HepG2 (cell line): ENCODE data around the gene DNAAF3. TPM values are rescaled to one million over a fixed set of nuclear protein-coding genes. Genes with fewer than 3 reads are reported as not detected.

ENCODE experiments used
- ATAC-seq: fragments of 200-7000 bp; cut with Tn5 transposase; 3 replicates; pipeline ENCODE4 v1.9.1; 2020; ENCODE audit warnings: mild to moderate bottlenecking, moderate library complexity
- BruUV-seq: library from RNA; stranded (reverse); fragments of 400-500 nt; replicated peaks from 2 replicates; lab custom pipeline; 2021; lab: Mats Ljungman, UMichigan
- CTCF ChIA-PET: fragments of 300-600 bp; formaldehyde crosslinking; extraction: SDS; loops from one replicate; lab custom pipeline; 2021; ENCODE audit warnings: low total read pairs, inconsistent platforms, low intra/inter-chr PET ratio; lab: Yijun Ruan, JAX
- POLR2A ChIA-PET: fragments of 350-600 bp; sonication (Branson Sonifier 250); formaldehyde crosslinking; loops from one replicate; lab custom pipeline; 2020; ENCODE audit warnings: antibody characterized with exemption, inconsistent platforms; lab: Yijun Ruan, JAX
- DNase-seq: peaks from one replicate; pipeline ENCODE4 v3.0.0-alpha.2; 2015; ENCODE audit warnings: low spot score
- FAIRE-seq: peaks from 3 replicates; lab custom pipeline; 2011; peaks lifted over from hg19 to GRCh38; lab: Jason Lieb, UNC
- H2AFZ ChIP-seq: one replicate; pipeline ENCODE4 v1.6.1; 2011; ENCODE audit warnings: low read length, inconsistent platforms
- H3K27ac ChIP-seq: fragments of 300-600 bp; 3 replicates; pipeline ENCODE4 v1.8.0; 2011; ENCODE audit warnings: mixed run types, mild to moderate bottlenecking, mixed read lengths, low read length, inconsistent platforms; ENCODE audit not compliant: insufficient read depth; ENCODE audit errors: extremely low read length
- H3K27me3 ChIP-seq, 2 experiments: fragments of 200-600 bp in 1 of 2; 2 replicates in 1 of 2; 3 replicates in 1 of 2; pipeline versions ENCODE4 v1.6.0 to v1.8.0; 2011; ENCODE audit warnings: low read length in 2 of 2, mild to moderate bottlenecking in 2 of 2, moderate library complexity in 2 of 2, inconsistent platforms in 1 of 2; ENCODE audit not compliant: insufficient read depth in 2 of 2, control insufficient read depth in 1 of 2
- H3K36me3 ChIP-seq, 2 experiments: fragments of 200-600 bp in 1 of 2; replicated peaks in 1 of 2; 2 replicates in 1 of 2; 3 replicates in 1 of 2; pipeline versions ENCODE4 v1.5.1 to v1.8.0; 2011; ENCODE audit warnings: low read length in 2 of 2, inconsistent platforms in 1 of 2; ENCODE audit not compliant: insufficient read depth in 2 of 2, control insufficient read depth in 1 of 2
- H3K4me1 ChIP-seq: 2 replicates; pipeline ENCODE4 v1.5.1; 2012; ENCODE audit warnings: low read length, inconsistent platforms; ENCODE audit not compliant: insufficient read depth
- H3K4me2 ChIP-seq: 2 replicates; pipeline ENCODE4 v1.6.0; 2011; ENCODE audit warnings: low read depth, low read length, inconsistent platforms
- H3K4me3 ChIP-seq, 3 experiments: fragments of 200-600 bp in 1 of 3; sonication (generic), shearing (Covaris generic) in 1 of 3; replicated peaks in 1 of 3; 2 replicates each; pipeline ENCODE4 v1.5.1; 2011 to 2016; ENCODE audit warnings: low read length in 3 of 3, inconsistent platforms in 2 of 3, low read depth in 2 of 3, mild to moderate bottlenecking in 2 of 3, control low read depth in 1 of 3, mixed read lengths in 1 of 3; ENCODE audit not compliant: insufficient read depth in 1 of 3
- H3K79me2 ChIP-seq: one replicate; pipeline ENCODE4 v1.6.1; 2011; ENCODE audit warnings: low read length, inconsistent platforms; ENCODE audit not compliant: insufficient read depth
- H3K9ac ChIP-seq: 2 replicates; pipeline ENCODE4 v1.6.0; 2011; ENCODE audit warnings: mild to moderate bottlenecking, low read depth, low read length, inconsistent platforms; ENCODE audit not compliant: insufficient read depth
- H3K9me3 ChIP-seq: 2 replicates; pipeline ENCODE4 v1.5.1; 2012; ENCODE audit warnings: mild to moderate bottlenecking, low read length
- H4K20me1 ChIP-seq: 2 replicates; pipeline ENCODE4 v1.6.0; 2011; ENCODE audit warnings: inconsistent platforms, mild to moderate bottlenecking, low read length, moderate library complexity; ENCODE audit not compliant: insufficient read depth
- ATF4 ChIP-seq, 2 experiments: fragments of 450-650 bp in 1 of 2; sonication (generic) in 1 of 2; formaldehyde crosslinking; IDR thresholded peaks; 2 replicates each; pipeline versions ENCODE4 v1.5.0 to v1.8.0; 2020 to 2022; ENCODE audit warnings: mild to moderate bottlenecking in 1 of 2, missing genetic modification reagents in 1 of 2
- CC2D1A ChIP-seq: sonication (generic); formaldehyde crosslinking; IDR thresholded peaks from 2 replicates; pipeline ENCODE4 v1.8.1; 2023; ENCODE audit warnings: mild to moderate bottlenecking, missing genetic modification reagents
- KIAA2018 ChIP-seq: sonication (generic); formaldehyde crosslinking; IDR thresholded peaks from 2 replicates; pipeline ENCODE4 v1.5.0; 2020; ENCODE audit warnings: mild to moderate bottlenecking, missing genetic modification reagents, borderline replicate concordance
- KLF12 ChIP-seq: sonication (generic); formaldehyde crosslinking; IDR thresholded peaks from 2 replicates; pipeline ENCODE4 v1.4.0; 2020; ENCODE audit warnings: missing genetic modification reagents, borderline replicate concordance
- MBD4 ChIP-seq: IDR thresholded peaks from 2 replicates; pipeline ENCODE4 v1.6.1; 2012; ENCODE audit warnings: low read length, inconsistent platforms, borderline replicate concordance
- POGK ChIP-seq: sonication (generic); formaldehyde crosslinking; conservative IDR thresholded peaks from 2 replicates; pipeline ENCODE4 v1.8.0; 2022; ENCODE audit warnings: mild to moderate bottlenecking, moderate library complexity, missing genetic modification reagents
- POLR2G ChIP-seq: fragments of 200-400 bp; formaldehyde crosslinking; IDR thresholded peaks from 2 replicates; pipeline ENCODE4 v1.6.1; 2018; ENCODE audit warnings: mild to moderate bottlenecking, low read depth, low read length, moderate library complexity
- RELA ChIP-seq: sonication (generic); formaldehyde crosslinking; IDR thresholded peaks from 2 replicates; pipeline ENCODE4 v1.4.0; 2020; ENCODE audit warnings: missing genetic modification reagents
- ZNF296 ChIP-seq: sonication (generic); formaldehyde crosslinking; conservative IDR thresholded peaks from 2 replicates; pipeline ENCODE4 v1.5.0; 2020; ENCODE audit warnings: mild to moderate bottlenecking, missing genetic modification reagents
- ZNF607 ChIP-seq: sonication (generic); formaldehyde crosslinking; IDR thresholded peaks from 2 replicates; pipeline ENCODE4 v1.5.1; 2020; ENCODE audit warnings: missing genetic modification reagents, mild to moderate bottlenecking, borderline replicate concordance
- ZNF749 ChIP-seq: sonication (generic); formaldehyde crosslinking; IDR thresholded peaks from 2 replicates; pipeline ENCODE4 v1.8.0; 2022; ENCODE audit warnings: mild to moderate bottlenecking, missing genetic modification reagents, moderate library complexity, borderline replicate concordance
- ZNF839 ChIP-seq: sonication (generic); formaldehyde crosslinking; IDR thresholded peaks from 2 replicates; pipeline ENCODE4 v1.4.0; 2020; ENCODE audit warnings: missing genetic modification reagents, mild to moderate bottlenecking, borderline replicate concordance
- ZSCAN25 ChIP-seq: sonication (generic); formaldehyde crosslinking; IDR thresholded peaks from 2 replicates; pipeline ENCODE4 v1.8.0; 2022; ENCODE audit warnings: mild to moderate bottlenecking, missing genetic modification reagents
- WGBS: methylation state at CpG from one replicate; pipeline ENCODE4 v1.1.6; 2017; ENCODE audit warnings: low lambda C conversion rate; 5-methylcytosine and 5-hydroxymethylcytosine counted together
- in situ Hi-C: cut with HindIII; loops from 2 replicates; pipeline ENCODE4 v1.10.0; 2017; ENCODE audit warnings: low pct_unique_long_range_greater_than_20kb; ENCODE audit not compliant: extremely low pct_ligation_motif_present
- intact Hi-C: fragments of 100-400 bp; cut with micrococcal nuclease; formaldehyde crosslinking; loops from one replicate; pipeline ENCODE4 v1.10.0; 2022; ENCODE audit not compliant: unreplicated experiment
- polyA plus RNA-seq, 8 experiments: library from polyadenylated mRNA; depleted of rRNA in 3 of 8; stranded (reverse) in 7 of 8; unstranded in 1 of 8; fragments of >200 nt; fragmentation: Illumina TruSeq in 4 of 8; extraction: Trizol in 4 of 8; gene quantifications; 2 replicates each; pipeline versions ENCODE4 v1.2.1 to v1.2.3, GENCODE V29; 2011 to 2016; ENCODE audit warnings: low read depth in 4 of 8, missing spikeins in 1 of 8, mixed read lengths in 1 of 8; ENCODE audit not compliant: insufficient read depth in 1 of 8
- total RNA-seq, 5 experiments: library from RNA; depleted of rRNA; stranded (reverse); fragments of >200 nt; fragmentation: Illumina TruSeq; extraction: Trizol; gene quantifications; 2 replicates each; pipeline ENCODE4 v1.2.3, GENCODE V29; 2016; ENCODE audit warnings: low read depth in 1 of 5

Gene DNAAF3
- total and polyA plus RNA-seq, 2 of the 13 experiments (the other 11 are each of a cell fraction or from before 2014, with no cell fraction given), result 0.30 to 0.40 TPM

- Histone ChIP-seq H3K4me3 (no peak overlapping the region), H3K4me2 (no peak overlapping the region), H3K4me1 (no peaks in the 10 kb centered on the region), H4K20me1 (no peaks in the 10 kb centered on the region), H3K27me3 (no peaks in the 10 kb centered on the region), H2AFZ (no peak overlapping the region), H3K36me3 (peaks cover 0 to 1% of the 10 kb centered on the region in 2 experiments; a peak in 1 of 5 replicates), H3K79me2 (no peaks in the 10 kb centered on the region), H3K9ac (no peak overlapping the region), H3K27ac (no peak overlapping the region), H3K9me3 (no peaks in the 10 kb centered on the region)
- BruUV-seq, result no TSS peak
- intact Hi-C loops, result no loop called here
- ATAC-seq, result no peak
- ChIA-PET POLR2A (interaction anchor here (1.5 kb wide), 1 partner anchor 19 kb away, joined by 4 read pairs; no protein-coding TSS in a partner anchor), CTCF (no interaction called here)
- in situ Hi-C loops, result no loop called here
- 94% methylated on average over 8 of the region's 8 CpGs for WGBS
- no peak for DNase-seq
- no peak for FAIRE-seq
- TF ChIP-seq RELA (no peak), ZNF749 (CRISPR knock-in tag) (no peak), POGK (no peak), ZSCAN25 (no peak), KLF12 (no peak), MBD4 (no peak), ZNF296 (CRISPR knock-in tag) (no peak), POLR2G (0 out of 2 replicates have a peak, but pooled peaks have one; percentile 30), ZNF839 (no peak), ZNF607 (no peak), KIAA2018 (CRISPR knock-in tag) (no peak), CC2D1A (CRISPR knock-in tag) (no peak), ATF4 (CRISPR knock-in tag; IDR thresholded peaks at IDR 0.05) (no peak)
Observed at GRCh38 chr19:55188625-55189024, 22.2 kb upstream of the DNAAF3 start.
